SJSA1 (cell line): ENCODE measurements around the gene OR2A5. TPM values are rescaled to one million over a fixed set of nuclear protein-coding genes. Genes with fewer than 3 reads are reported as not detected.
A peak's percentile ranks its signal among the peaks of the same experiment; 100 is the strongest.
"Not testable (repeated sequence)": the region's sequence is repeated elsewhere in the genome, so short reads cannot be mapped to it uniquely, and the experiment has no call there.

ENCODE experiments used
- DNase-seq, 2 experiments: peaks; one replicate each; pipeline ENCODE4 v3.0.0-alpha.2; 2015 to 2020; ENCODE audit warnings: low spot score in 2 of 2, low read depth in 1 of 2
- H3K27ac ChIP-seq: fragments of 250-450 bp; sonication (Bioruptor Pico); 2 replicates; pipeline ENCODE4 v1.5.1; 2020; ENCODE audit warnings: mild to moderate bottlenecking, moderate library complexity
- H3K27me3 ChIP-seq: fragments of 250-450 bp; sonication (Bioruptor Pico); replicated peaks from 2 replicates; pipeline ENCODE4 v1.5.1; 2020; ENCODE audit warnings: mild to moderate bottlenecking, moderate library complexity
- H3K36me3 ChIP-seq: fragments of 250-450 bp; sonication (Bioruptor Pico); 2 replicates; pipeline ENCODE4 v1.5.1; 2020; ENCODE audit warnings: mild to moderate bottlenecking
- H3K4me1 ChIP-seq: fragments of 250-450 bp; sonication (Bioruptor Pico); replicated peaks from 2 replicates; pipeline ENCODE4 v1.6.1; 2021; ENCODE audit warnings: mild to moderate bottlenecking
- H3K4me3 ChIP-seq: fragments of 250-450 bp; sonication (Bioruptor Pico); 2 replicates; pipeline ENCODE4 v1.5.1; 2020; ENCODE audit warnings: mild to moderate bottlenecking
- H3K9me3 ChIP-seq: fragments of 250-450 bp; sonication (Bioruptor Pico); replicated peaks from 2 replicates; pipeline ENCODE4 v1.5.1; 2020; ENCODE audit warnings: mild to moderate bottlenecking
- total RNA-seq: library from RNA; depleted of rRNA; stranded (reverse); fragments of >200 nt; shearing (Covaris generic); gene quantifications from 2 replicates; pipeline ENCODE4 v1.2.3, GENCODE V29; 2014; rRNA removed

OR2A5 gene, protein sequence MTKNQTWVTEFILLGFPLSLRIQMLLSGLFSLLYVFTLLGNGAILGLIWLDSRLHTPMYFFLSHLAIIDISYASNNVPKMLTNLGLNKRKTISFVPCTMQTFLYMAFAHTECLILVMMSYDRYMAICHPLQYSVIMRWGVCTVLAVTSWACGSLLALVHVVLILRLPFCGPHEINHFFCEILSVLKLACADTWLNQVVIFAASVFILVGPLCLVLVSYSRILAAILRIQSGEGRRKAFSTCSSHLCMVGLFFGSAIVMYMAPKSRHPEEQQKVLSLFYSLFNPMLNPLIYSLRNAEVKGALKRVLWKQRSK
- not detected in 2 replicates for total RNA-seq

DNA sequence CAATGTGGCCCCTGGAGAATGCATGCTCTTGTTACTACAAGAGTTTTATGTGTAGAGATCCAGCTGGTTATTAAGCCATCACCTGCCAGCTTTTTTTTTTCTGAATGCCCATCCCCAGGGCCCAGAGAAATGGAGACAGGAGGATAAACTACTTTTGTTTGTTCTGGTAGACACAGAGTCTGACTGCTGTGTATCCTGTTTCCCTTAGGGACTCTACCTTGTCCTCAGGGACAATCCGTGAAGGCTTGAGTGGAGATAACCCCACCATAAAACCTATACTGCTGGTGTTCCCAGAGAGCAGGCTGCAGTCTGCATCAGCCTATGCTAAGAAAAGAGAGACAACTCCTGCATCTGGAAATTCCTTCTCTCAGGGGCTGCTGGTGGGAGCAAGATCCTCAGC, at the start of gene OR2A5:
OR2A5 (plus strand) TSS at position 301 of the 400 bp plus-strand sequence. CDS start 1,454 bp downstream, outside the sequence.
- Histone ChIP-seq H3K36me3 (no peaks in the 10 kb centered on the region), H3K4me1 (no peaks in the 10 kb centered on the region), H3K9me3 (no peaks in the 10 kb centered on the region), H3K27me3 (no peaks in the 10 kb centered on the region), H3K27ac (no peak within 1 kb of the TSS), H3K4me3 (no peak within 1 kb of the TSS)
- no peak for DNase-seq

DNA sequence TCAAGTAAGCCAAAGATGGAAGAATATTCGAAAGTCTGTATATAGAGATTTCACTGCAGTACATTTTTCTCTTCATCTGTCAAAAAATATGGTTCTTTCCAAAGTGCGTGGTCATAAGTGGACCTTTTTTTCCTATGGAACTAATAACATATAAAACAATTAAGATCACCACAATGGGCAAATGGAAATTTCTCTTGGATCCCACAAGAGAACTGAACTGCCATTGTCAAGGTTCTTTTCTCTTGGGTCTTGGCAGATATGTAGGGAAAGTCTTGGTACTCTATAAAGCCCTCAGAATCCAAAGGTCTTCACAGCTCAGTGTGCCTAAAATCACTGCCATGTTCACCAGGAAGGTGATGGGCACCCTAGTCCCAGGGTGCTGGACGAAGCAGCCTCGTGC, 48.7 kb upstream of the OR2A5 start, which contains the start of gene OR6B1:
OR6B1 (plus strand) TSS at position 301 of the 400 bp plus-strand sequence. CDS start 3,677 bp downstream, outside the sequence.
- Histone ChIP-seq H3K27ac (no peak within 1 kb of the TSS), H3K27me3 (no peaks in the 10 kb centered on the region), H3K4me1 (no peaks in the 10 kb centered on the region), H3K4me3 (no peak within 1 kb of the TSS), H3K36me3 (no peaks in the 10 kb centered on the region), H3K9me3 (no peaks in the 10 kb centered on the region)
- DNase-seq, result no peak

DNA sequence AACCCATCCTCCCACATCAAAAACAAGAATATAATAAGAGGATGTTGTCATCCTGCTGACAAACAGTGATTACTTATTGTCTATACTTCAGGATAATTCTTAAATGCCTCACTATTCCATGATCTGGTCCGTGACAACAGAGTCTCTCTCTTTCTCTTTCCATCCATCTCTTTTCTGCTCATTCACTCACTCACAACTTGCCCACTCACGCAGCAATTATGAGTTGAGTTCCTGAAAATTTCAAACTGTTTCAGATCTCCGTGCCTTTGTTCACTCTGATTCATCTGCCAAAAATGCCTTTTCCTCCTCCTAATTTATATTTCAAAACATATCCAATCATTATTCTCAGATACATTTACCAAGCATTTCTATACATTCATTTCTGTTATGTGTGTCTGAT, 47.2 kb upstream of the OR2A5 start:
- H3K4me3 ChIP-seq, result no peak overlapping the region
- H3K9me3 ChIP-seq, result no peaks in the 10 kb centered on the region
- no peak overlapping the region for H3K27ac ChIP-seq
- H3K27me3 ChIP-seq, result no peaks in the 10 kb centered on the region
- H3K36me3 ChIP-seq, result no peaks in the 10 kb centered on the region
- no peaks in the 10 kb centered on the region for H3K4me1 ChIP-seq
- no peak for DNase-seq

DNA sequence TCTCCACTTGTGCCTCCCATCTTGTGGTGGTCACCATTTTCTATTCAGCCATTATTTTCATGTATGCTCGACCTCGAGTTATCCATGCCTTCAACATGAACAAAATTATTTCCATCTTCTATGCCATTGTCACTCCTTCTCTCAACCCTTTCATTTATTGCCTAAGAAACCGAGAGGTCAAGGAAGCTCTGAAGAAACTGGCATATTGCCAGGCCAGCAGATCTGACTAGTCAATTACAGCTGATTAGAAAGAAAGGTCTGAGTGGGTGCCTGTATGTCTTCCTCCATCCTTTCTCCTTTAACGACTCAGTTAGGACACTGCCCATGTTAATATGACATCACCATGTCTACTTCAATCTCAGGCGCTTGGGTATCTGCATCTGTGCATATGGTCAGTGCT, 44.0 kb upstream of the OR2A5 start:
- Histone ChIP-seq H3K36me3 (no peaks in the 10 kb centered on the region), H3K9me3 (no peaks in the 10 kb centered on the region; the same call in 1 of the 2 replicates), H3K27ac (no peak overlapping the region), H3K4me3 (no peak overlapping the region), H3K4me1 (no peaks in the 10 kb centered on the region), H3K27me3 (no peaks in the 10 kb centered on the region)
- DNase-seq, result no peak

DNA sequence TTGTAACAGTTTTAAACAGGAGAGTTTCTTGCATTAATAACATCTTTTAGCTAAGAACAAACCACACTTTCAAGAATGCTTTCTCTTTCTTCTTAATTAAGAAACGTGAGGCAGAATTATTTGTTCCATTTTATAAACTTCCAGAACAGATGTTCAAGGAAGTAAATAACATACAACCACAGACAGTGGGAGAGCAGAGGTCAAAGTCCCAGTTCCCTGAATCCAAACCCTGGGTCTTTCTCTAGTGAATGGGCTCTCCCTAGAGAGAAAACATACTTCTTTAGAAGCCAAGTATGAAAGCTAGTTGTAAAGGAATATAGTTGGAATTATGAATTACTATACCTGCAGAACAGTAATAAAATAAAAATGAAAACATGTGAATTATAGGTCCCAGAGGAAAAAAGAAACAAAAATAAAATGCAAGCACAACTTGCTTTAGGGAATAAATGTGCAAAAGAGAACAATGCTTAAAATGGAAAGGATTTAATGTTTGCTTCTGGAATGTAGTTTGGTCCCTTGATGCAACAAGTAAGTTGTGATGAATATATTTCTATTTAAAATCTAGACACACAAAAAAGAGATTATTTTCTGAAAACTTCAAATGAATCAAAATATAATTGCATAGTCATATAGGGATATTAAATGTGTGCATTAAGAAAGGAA, 42.6 kb upstream of the OR2A5 start:
- Histone ChIP-seq H3K36me3 (no peaks in the 10 kb centered on the region), H3K4me1 (no peaks in the 10 kb centered on the region), H3K27me3 (no peaks in the 10 kb centered on the region), H3K27ac (no peak overlapping the region), H3K4me3 (no peak overlapping the region), H3K9me3 (no peaks in the 10 kb centered on the region; the same call in 1 of the 2 replicates)
- no peak for DNase-seq

DNA sequence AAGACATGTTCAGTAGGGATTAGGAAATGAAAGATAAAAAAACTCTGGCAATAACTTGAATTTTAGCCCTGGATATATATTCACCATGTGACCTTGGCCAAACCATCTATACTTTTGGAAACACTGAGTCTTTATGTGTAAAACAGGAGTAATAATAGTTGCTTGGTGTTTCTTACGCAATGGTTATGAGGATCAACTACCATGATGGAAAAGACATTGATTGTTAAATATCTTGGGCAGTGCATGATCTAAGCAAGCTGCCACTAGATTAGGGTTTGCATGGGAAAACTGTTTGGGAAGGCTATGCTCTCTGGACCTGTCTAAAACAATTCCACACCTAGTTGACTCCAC, 42.1 kb upstream of the OR2A5 start:
- no peaks in the 10 kb centered on the region for H3K27me3 ChIP-seq
- H3K27ac ChIP-seq, result no peak overlapping the region
- H3K36me3 ChIP-seq, result no peaks in the 10 kb centered on the region
- no peak overlapping the region for H3K4me3 ChIP-seq
- no peaks in the 10 kb centered on the region; the same call in 1 of the 2 replicates for H3K9me3 ChIP-seq
- no peak for DNase-seq
- no peaks in the 10 kb centered on the region for H3K4me1 ChIP-seq

DNA sequence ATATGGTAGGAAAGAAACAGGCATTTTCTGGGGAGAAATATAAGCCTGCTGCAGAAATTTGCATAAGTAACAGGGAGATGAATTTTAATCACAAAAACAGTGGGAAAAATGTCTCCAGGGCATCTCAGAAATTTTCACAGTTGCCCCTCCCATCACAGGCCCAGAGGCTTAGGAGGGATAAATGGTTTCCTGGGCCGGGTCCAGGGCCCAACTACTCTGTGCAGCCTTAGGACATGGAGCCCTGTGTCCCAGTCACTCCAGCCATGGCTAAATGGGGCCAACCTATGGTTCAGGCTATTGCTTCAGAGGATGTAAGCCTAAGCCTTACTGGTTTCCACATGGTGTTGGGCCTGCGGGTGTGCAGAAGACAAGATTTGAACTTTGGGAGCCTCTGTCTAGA, 39.4 kb upstream of the OR2A5 start:
- no peaks in the 10 kb centered on the region for H3K27me3 ChIP-seq
- no peaks in the 10 kb centered on the region for H3K4me1 ChIP-seq
- no peaks in the 10 kb centered on the region; the same call in 1 of the 2 replicates for H3K9me3 ChIP-seq
- no peak overlapping the region for H3K27ac ChIP-seq
- DNase-seq, result no peak
- no peaks in the 10 kb centered on the region for H3K36me3 ChIP-seq
- no peak overlapping the region for H3K4me3 ChIP-seq

DNA sequence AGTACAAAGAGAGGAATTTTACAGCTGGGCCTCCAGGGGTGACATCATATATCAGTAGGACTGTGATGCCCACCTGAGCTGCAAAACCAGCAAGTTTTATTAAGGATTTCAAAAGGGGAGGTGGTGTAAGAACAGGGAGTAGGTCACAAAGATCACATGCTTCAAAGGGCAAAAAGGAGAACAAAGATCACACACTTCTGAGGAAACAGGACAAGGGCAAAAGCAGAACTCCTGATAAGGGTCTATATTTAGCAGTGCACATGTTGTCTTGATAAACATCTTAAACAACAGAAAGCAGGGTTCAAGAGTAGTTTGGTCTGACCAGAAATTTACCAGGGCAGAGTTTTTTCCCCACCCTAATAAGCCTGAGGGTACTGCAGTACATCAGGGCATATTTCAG, 38.7 kb upstream of the OR2A5 start:
- H3K27ac ChIP-seq, DNase-seq, H3K4me3 ChIP-seq, H3K9me3 ChIP-seq, H3K4me1 ChIP-seq, H3K27me3 ChIP-seq, H3K36me3 ChIP-seq: not testable (repeated sequence)

DNA sequence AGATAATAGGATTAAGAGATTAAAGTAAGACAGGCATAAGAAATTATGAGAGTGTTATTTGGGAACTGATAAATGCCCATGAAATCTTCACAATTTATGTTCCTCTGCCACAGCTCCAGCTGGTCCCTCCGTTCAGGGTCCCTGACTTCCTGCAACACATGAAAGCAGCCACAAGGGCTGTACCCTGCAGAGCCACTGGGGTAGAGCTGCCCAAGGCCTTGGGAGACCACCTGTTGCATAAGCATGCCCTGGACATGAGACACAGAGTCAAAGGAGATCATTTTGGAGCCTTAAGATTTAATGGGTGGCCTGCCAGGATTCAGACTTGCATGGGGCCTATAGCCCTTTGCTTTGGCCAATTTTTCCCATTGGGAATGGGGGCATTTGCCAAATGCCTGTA, 37.9 kb upstream of the OR2A5 start:
- H3K27me3 ChIP-seq, H3K27ac ChIP-seq, H3K4me3 ChIP-seq, H3K4me1 ChIP-seq, H3K9me3 ChIP-seq, DNase-seq, H3K36me3 ChIP-seq: not testable (repeated sequence)

DNA sequence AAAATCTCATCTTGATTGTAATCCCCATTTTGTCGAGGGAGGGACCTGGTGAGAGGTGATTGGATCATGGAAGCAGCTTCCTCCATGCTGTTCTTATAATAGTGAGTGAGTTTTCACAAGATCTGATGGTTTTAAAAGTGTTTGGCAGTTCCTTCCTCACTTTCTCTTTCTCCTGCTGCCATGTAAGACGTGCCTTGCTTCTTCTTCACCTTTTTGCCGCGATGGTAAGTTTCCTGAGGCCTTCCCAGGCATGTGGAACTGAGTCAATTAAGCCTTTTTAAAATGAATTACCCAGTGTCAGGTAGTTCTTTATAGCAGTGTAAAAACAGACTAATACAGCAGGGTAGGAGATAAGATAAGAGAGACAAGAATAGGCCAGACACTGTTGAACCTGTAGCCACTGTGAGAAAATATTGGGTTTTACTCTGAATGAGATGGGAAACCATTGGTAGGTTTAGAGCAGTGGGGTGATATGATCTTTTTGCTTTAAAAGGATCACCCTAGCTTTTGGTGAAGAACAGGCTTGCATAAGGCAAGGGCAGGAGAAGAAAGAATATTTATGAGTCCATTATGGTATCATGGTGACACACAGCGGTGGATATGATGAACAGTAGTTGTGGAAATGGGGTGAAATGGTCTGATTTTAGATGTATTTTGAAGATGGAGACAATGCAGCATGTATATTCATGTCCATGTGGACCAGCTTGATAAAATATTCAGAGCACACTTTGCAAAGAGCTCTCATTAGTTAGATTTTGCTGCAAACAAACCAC, 37.1 kb upstream of the OR2A5 start:
- H3K4me1 ChIP-seq, result no peaks in the 10 kb centered on the region
- no peaks in the 10 kb centered on the region; the same call in 1 of the 2 replicates for H3K9me3 ChIP-seq
- H3K27ac ChIP-seq, result no peak overlapping the region
- no peak overlapping the region for H3K4me3 ChIP-seq
- H3K36me3 ChIP-seq, result no peaks in the 10 kb centered on the region
- no peak for DNase-seq
- no peaks in the 10 kb centered on the region for H3K27me3 ChIP-seq

DNA sequence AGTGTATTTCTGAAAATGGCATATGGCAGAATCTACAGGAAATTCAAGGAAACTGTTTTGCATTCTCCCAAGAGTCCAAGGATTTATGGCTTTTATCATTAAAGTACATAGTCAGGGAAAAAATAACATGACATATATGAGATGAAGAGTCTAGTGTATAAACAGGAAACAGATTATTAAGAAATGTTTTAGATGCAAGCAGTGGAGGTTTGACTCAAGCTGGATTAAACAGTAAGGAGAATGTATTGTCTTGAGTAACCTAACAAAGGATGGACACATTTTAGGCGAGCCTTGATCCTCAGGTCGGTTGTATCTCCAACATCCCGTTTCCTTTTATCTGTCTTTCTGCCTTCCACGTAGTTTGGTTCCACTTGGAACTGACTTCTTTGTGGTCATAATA, 30.7 kb upstream of the OR2A5 start:
- H3K36me3 ChIP-seq, result no peaks in the 10 kb centered on the region
- H3K27me3 ChIP-seq, result no peaks in the 10 kb centered on the region

DNA sequence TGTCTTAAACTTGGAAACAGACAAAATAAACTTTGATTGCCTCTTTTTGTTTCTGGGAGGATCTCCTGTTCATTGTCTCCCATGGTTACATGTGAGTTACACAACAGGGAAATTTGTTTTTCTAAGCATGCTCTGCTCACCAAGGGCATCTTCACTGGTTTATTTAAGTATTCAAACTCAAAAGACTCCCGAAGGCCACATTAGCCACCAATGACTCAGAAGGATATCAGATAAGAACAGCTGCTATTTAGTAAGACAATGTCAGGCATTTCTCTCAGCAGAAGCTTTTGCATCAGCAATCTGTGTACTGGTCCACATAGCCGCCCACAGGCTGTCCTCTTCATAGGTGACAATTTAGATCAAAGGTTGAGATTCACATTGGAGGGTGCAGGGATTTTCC, 29.3 kb upstream of the OR2A5 start:
- peak; percentile 59 to 68 for DNase-seq
- peak overlapping the region; percentile 62 for H3K27ac ChIP-seq
- no peaks in the 10 kb centered on the region for H3K36me3 ChIP-seq
- H3K4me3 ChIP-seq, result no peak overlapping the region
- H3K4me1 ChIP-seq, result peaks cover 18% of the 10 kb centered on the region
- H3K9me3 ChIP-seq, result no peaks in the 10 kb centered on the region
- no peaks in the 10 kb centered on the region for H3K27me3 ChIP-seq

More for the DNA sequence above, 30.7 kb upstream of the OR2A5 start:
- Histone ChIP-seq H3K27ac (no peak overlapping the region), H3K4me3 (no peak overlapping the region), H3K9me3 (no peaks in the 10 kb centered on the region), H3K4me1 (peaks cover 18% of the 10 kb centered on the region)
- DNase-seq, result no peak

DNA sequence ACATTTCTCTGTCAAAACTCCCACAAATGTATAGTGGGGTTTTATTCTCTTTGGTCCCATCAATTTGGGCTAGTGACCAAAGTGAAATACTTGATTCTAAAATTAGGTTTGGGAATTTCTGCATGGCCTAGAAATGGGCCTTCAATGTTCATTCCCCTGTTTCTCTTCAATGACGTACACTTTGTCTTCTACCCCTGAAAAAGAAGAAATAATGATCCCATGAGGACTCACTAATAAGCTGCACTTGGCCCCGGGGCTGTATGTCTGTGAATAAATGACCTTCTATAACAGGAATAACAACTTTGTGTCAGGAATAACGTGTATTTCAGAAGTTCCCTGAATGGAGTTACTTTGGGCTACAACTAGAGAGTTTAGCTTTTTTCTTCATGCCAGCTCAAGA, 28.4 kb upstream of the OR2A5 start:
- Histone ChIP-seq H3K27me3 (no peaks in the 10 kb centered on the region), H3K27ac (no peak overlapping the region), H3K4me1 (peaks cover 18% of the 10 kb centered on the region), H3K9me3 (no peaks in the 10 kb centered on the region), H3K4me3 (no peak overlapping the region), H3K36me3 (no peaks in the 10 kb centered on the region)
- DNase-seq, result no peak

DNA sequence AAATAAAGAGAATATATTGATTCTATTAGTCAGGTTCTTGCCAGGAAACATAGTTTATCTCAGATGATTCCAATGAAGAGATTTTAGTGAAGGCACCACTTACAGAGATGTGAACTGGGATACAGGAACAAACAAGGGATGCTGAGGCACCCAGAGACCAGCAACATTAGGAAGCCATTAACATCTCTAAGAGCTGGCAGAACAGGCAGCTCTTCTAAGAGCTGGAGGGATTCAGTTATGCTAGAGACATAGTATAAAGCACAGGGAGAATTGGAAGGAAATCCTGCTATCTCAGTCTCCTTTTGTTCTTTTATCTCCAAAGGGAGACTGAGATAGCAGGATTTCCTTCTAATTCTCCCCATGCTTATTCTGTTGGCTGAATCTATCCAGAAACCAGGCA, 26.6 kb upstream of the OR2A5 start:
- H3K27ac ChIP-seq, result no peak overlapping the region
- no peak for DNase-seq
- no peaks in the 10 kb centered on the region for H3K27me3 ChIP-seq
- no peak overlapping the region for H3K4me3 ChIP-seq
- H3K9me3 ChIP-seq, result no peaks in the 10 kb centered on the region
- peaks cover 18% of the 10 kb centered on the region for H3K4me1 ChIP-seq
- no peaks in the 10 kb centered on the region for H3K36me3 ChIP-seq
